Esophagus squamous epithelium (tissue), 4 donors: ENCODE results near the gene CLTCL1.

Experiments
- POLR2A ChIP-seq, 4 donors: fragments of 450-650 bp; IDR thresholded peaks; one replicate each; pipeline ENCODE4 v1.6.1; 2017; ENCODE audit warnings: antibody characterized with exemption in 4 of 4, mild to moderate bottlenecking in 4 of 4, moderate library complexity in 3 of 4
- TF ChIP-seq, protein P1 (sequence below), 6 experiments: fragments of 450-650 bp in 4 of 6; fragments of 200-600 bp in 2 of 6; sonication (generic) in 2 of 6; IDR thresholded peaks; one replicate each; pipeline ENCODE4 v1.5.1; 2016 to 2019; ENCODE audit warnings: antibody characterized with exemption in 6 of 6, mild to moderate bottlenecking in 4 of 6, moderate library complexity in 4 of 6

DNA sequence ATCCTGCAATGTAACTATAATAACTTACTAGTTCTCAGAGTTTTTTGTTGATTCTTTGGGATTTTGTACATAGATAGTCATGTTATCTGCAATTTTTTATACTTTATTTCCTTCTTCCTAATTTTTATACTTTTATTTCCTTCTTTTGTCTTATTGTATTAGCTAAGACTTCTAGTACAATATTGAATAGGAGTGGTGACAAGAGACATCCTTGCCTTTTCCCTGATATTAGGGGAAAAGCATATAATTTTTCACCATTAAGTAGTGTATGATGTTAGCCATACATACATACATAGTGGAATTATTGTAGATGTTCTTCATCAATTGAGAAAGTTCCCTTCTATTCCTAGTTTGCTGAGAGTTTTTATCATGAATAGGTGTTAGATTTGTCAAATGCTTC, 27.8 kb upstream of the CLTCL1 start:
- TF ChIP-seq, protein P1, sequence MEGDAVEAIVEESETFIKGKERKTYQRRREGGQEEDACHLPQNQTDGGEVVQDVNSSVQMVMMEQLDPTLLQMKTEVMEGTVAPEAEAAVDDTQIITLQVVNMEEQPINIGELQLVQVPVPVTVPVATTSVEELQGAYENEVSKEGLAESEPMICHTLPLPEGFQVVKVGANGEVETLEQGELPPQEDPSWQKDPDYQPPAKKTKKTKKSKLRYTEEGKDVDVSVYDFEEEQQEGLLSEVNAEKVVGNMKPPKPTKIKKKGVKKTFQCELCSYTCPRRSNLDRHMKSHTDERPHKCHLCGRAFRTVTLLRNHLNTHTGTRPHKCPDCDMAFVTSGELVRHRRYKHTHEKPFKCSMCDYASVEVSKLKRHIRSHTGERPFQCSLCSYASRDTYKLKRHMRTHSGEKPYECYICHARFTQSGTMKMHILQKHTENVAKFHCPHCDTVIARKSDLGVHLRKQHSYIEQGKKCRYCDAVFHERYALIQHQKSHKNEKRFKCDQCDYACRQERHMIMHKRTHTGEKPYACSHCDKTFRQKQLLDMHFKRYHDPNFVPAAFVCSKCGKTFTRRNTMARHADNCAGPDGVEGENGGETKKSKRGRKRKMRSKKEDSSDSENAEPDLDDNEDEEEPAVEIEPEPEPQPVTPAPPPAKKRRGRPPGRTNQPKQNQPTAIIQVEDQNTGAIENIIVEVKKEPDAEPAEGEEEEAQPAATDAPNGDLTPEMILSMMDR (IDR thresholded peaks at IDR 0.05), result no peak
- TF ChIP-seq POLR2A (IDR thresholded peaks at IDR 0.05), result no peak
